ENCODE results near the gene TMEM134.
"Not testable (repeated sequence)": the region's sequence is repeated elsewhere in the genome, so short reads cannot be mapped to it uniquely, and the experiment has no call there.

TMEM134 gene

GRCh38 chr11:67468759-67469507 is at the start of gene TMEM134:
TSS of gene TMEM134 (minus strand) at chr11:67469251. CDS start at chr11:67469192, 59 bp downstream.
- DNase-seq = peak; percentile 96

- DNase-seq = no peak
Measured at GRCh38 chr11:67517784-67518552, 48.9 kb upstream of the TMEM134 start.

GRCh38 chr11:67516806-67517205 is 47.8 kb upstream of the TMEM134 start:
- DNase-seq = no peak

GRCh38 chr11:67514116-67514515 is 45.1 kb upstream of the TMEM134 start:
- DNase-seq = no peak

GRCh38 chr11:67511558-67511957 is 42.5 kb upstream of the TMEM134 start:
- DNase-seq = not testable (repeated sequence)

- DNase-seq = no peak
Measured at GRCh38 chr11:67510023-67510345, 40.9 kb upstream of the TMEM134 start.

- DNase-seq = peak; percentile 99
Measured at GRCh38 chr11:67508486-67509121, 39.6 kb upstream of the TMEM134 start.

GRCh38 chr11:67507864-67508485 is 38.9 kb upstream of the TMEM134 start, which contains the start of gene CDK2AP2:
TSS of gene CDK2AP2 (minus strand) at chr11:67508162. CDS start at chr11:67508082, 80 bp downstream.
- DNase-seq = peak; percentile 99

- no peak for DNase-seq
Measured at GRCh38 chr11:67507242-67507863, 38.3 kb upstream of the TMEM134 start.

GRCh38 chr11:67506426-67507051 is 37.5 kb upstream of the TMEM134 start:
- DNase-seq = no peak

GRCh38 chr11:67505605-67506396 is 36.8 kb upstream of the TMEM134 start:
- peak; percentile 93 for DNase-seq

- DNase-seq = peak; percentile 79
Measured at GRCh38 chr11:67504950-67505581, 36.0 kb upstream of the TMEM134 start, which contains the start of gene PITPNM1. TSS of gene PITPNM1 (minus strand) at chr11:67505363. CDS start at chr11:67504180, 1,183 bp downstream.

GRCh38 chr11:67504005-67504949 is 35.2 kb upstream of the TMEM134 start:
- DNase-seq = peak; percentile 83

GRCh38 chr11:67503119-67504004 is 34.3 kb upstream of the TMEM134 start:
- DNase-seq = peak; percentile 51

- DNase-seq = no peak
Measured at GRCh38 chr11:67502328-67502979, 33.4 kb upstream of the TMEM134 start.

- no peak for DNase-seq
Measured at GRCh38 chr11:67501854-67502253, 32.8 kb upstream of the TMEM134 start.

- no peak for DNase-seq
Measured at GRCh38 chr11:67500831-67501715, 32.0 kb upstream of the TMEM134 start.
